GM12892 (cell line): ENCODE measurements around the gene COL4A1.

Experiments used
- DNase-seq: peaks from one replicate; pipeline ENCODE4 v3.0.0; 2011; ENCODE audit not compliant: insufficient read length
- FAIRE-seq: peaks from 2 replicates; lab custom pipeline; 2011; peaks lifted over from hg19 to GRCh38; lab: Jason Lieb, UNC
- POLR2A ChIP-seq: IDR thresholded peaks from 2 replicates; pipeline ENCODE4 v1.6.1; 2011; ENCODE audit warnings: low read depth, low read length, control low read depth
- POLR2AphosphoS5 ChIP-seq: IDR thresholded peaks from 2 replicates; pipeline ENCODE4 v1.6.1; 2011; ENCODE audit warnings: low read depth, low read length, control low read depth
- TAF1 ChIP-seq: IDR thresholded peaks from 2 replicates; pipeline ENCODE4 v1.6.1; 2011; ENCODE audit warnings: low read depth, mild to moderate bottlenecking, control low read depth, low read length, borderline replicate concordance

Gene COL4A1

DNA sequence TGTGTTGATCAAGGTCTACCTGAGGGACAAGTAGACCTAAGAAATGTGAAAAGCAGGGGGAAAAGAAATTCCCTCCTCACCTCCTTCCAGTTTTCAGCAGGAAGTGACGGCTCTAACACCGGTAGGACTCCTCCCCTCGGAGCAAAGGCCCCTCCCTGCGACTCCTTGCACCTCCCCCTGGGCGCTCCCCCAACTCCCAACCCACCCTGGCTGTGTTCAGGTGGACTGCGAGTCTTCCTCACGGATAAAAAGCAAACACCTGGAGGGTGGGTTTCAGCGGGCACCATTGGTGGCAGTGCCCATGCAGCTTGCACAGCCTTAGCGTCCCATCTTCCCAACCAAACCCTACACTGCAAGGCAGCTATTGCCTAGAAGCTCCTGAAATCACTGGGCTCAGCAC, 124.5 kb downstream of the COL4A1 start:
- no peak for DNase-seq
- TF ChIP-seq TAF1 (no peak), POLR2AphosphoS5 (no peak), POLR2A (no peak)
- no peak for FAIRE-seq

DNA sequence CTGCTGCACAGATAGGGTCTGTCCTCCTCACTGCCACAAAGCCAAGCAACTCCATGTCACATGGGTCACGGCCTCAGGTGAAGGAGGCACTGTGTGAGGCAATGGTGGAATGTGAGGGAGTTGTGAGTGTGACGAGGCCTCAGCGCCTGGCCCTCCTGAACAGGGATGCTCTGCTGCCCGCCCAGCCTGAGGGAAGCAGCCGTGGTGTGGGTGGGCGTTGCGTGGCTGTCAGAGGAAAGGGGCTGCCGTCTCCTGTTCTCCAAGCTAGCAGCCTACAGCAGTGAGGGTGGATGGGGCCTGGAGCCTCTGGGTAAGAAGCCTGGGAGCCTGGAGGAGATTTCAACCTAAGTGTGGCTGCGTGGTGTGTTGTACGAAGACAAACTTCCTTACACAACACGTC, 125.0 kb downstream of the COL4A1 start:
- DNase-seq = no peak
- TF ChIP-seq POLR2AphosphoS5 (no peak), POLR2A (no peak), TAF1 (no peak)
- FAIRE-seq = no peak

DNA sequence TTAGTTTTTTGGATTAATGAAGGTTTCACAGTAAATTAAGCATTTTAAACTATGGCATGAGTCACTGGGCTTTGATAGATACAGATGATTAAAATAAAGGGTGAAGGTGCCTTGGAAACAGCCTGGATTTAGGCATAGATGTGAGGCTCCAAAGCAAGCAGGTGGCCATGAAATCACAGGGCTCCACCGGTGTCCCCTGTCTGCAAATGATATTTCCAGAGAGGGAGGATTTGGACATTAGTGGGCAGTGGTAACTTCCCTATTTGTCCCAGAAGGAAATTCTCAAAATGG, 127.2 kb downstream of the COL4A1 start:
- TF ChIP-seq TAF1 = no peak
- no peak for TF ChIP-seq POLR2AphosphoS5
- no peak for TF ChIP-seq POLR2A
- no peak for DNase-seq
- no peak for FAIRE-seq

- FAIRE-seq (no peak), DNase-seq (no peak)
- no peak for TF ChIP-seq POLR2A
- TF ChIP-seq POLR2AphosphoS5 = no peak
- no peak for TF ChIP-seq TAF1
These were observed 127.7 kb downstream of the COL4A1 start for GRCh38 chr13:110179116-110179856.

DNA sequence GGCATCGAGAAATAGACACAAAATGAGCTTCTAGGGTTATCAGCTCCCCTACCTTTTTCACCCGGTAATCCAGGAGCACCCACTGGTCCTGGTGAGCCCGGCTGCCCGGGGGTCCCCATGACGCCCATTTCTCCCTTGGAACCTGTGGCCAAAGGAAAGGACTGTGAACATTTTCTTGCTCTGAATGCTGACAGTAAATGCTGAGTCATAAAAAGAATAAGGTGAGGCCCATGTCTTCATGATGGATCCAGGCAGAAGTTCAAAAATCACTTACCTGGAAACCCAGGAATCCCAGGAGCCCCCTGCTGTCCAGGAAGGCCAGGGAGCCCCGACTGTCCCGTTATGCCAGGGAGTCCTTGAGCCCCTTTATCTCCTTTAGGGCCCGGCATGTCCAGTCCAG, 129.2 kb downstream of the COL4A1 start:
- no peak for TF ChIP-seq POLR2A
- TF ChIP-seq POLR2AphosphoS5 = no peak
- TF ChIP-seq TAF1 = no peak
- no peak for DNase-seq
- no peak for FAIRE-seq

GRCh38 chr13:110176431-110176830, 130.5 kb downstream of the COL4A1 start:
- no peak for DNase-seq
- FAIRE-seq = no peak
- TF ChIP-seq POLR2AphosphoS5 (no peak), TAF1 (no peak), POLR2A (no peak)

DNA sequence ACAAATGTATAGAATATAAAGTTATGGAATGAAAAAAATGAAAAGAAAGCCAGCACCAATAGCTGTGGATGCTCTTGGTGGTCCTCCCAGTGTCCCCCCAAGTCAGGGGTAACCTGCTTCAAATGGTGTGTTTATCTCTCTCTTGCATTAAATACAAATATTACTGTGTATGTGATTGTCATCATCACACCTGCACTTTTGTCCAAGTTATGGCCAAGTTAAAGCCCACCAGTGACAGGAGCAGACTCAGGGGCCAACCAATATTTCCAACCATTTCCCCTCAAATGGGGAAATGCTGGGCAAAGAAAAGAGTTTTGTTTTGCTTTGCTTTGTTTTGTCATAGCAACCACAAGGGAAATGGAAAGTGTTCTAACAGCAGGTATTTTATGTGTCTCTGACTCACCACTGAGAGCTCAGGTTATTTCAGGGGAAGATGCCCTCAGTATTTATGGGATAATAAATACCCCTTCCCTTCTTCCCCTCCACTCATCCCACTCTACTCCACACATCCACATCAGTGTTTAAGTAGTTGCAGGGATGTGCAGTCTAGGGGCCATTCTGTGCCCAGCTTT, 133.6 kb downstream of the COL4A1 start:
- FAIRE-seq = no peak
- TF ChIP-seq POLR2A (no peak), POLR2AphosphoS5 (no peak), TAF1 (no peak)
- DNase-seq = no peak

DNA sequence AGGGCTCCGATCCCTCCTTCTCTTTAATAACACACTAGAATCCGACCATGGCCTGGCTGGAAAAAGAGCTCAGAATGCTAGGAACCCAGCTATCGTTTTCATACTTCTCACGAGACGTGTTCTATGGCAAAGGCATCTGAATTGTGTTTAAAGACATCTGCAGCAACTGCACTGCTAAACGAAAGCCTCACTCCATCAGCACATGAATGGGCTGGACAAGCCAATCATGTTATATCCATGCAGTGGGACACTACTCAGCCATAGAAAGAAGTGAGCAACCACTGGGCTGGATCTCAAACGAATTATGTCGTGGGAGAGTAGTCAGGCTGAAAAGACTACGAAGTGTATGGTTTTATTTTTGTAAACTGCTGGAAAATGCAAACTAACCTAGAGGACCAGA, 136.1 kb downstream of the COL4A1 start:
- TF ChIP-seq POLR2AphosphoS5 (no peak), POLR2A (no peak), TAF1 (no peak)
- DNase-seq (no peak), FAIRE-seq (no peak)

DNA sequence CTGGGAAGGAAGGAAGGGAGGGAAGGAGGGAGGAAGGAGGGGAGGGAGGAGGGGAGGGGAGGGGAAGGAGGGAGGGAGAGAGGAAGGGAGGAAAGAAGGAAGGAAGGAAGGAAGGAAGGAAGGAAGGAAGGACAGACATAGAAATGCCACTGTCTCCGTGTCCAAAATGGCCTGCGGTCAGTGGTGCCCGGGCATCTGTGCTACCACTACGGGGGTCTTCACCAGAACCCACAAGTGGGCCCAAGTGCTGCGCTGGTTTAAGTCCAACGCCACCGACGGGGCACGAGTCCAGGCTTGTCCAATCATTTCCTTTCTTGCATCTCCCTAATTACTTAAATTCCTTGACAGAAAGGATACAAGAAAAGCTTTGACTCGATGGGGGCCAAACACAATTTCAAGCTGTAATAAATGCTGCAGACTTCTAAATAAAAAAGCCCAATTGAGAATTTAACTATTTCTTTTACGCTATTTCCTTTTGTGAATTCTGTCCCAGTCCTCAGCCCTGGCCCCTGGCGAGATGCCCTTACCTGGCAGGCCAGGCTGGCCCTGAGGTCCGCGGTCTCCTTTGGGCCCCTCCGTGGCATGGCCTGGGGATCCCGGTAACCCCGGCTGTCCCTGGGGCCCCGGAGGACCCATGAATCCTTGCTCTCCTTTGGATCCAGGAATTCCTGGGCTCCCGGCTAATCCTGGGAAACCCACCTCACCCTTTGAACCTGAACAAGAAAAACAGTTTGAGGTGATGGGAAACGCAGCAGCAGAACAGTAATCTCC, 136.8 kb downstream of the COL4A1 start:
- DNase-seq = no peak
- TF ChIP-seq POLR2AphosphoS5 (no peak), TAF1 (no peak), POLR2A (no peak)
- FAIRE-seq = no peak

DNA sequence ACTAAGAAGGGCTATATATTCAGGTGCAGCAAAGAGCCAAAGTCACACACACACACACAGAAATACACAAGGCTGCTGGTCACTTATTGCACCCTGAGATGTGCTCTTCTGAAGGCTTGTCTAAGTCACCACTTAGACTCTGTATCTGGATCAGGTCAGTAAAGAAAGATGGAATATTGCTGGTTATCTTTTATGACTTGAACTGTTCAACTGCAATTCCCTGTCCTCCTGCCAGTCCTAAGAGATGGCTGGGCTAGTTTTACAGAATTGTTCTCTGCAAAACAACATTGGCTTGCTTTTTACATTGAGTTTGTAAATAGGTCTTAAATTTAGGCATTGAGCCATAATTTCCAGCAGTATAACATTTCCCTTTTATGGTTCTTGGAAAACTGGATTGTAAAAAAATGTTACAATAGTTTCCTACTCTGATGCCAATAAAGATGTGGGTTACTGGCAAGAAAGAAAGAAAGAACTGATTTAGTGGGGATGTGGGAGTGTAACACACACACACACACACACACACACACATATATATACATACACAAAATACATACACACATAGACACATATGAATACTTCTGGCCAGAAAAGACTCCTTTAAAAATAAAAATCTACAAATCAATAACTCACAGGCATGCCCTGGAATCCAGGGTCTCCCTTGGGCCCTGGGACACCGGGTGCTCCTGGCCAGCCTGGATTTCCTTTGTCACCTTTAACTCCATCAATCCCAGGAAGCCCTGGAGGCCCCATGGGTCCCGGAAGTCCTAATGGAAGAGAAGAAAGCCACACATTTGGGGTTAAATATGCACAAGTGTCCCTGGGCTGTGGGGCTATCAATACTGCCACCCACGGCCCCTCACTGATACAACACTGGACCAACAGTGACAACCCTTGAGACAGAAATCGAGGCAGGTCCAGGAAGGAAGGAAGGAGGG, 137.7 kb downstream of the COL4A1 start:
- TF ChIP-seq POLR2A = no peak
- TF ChIP-seq POLR2AphosphoS5 = no peak
- DNase-seq (no peak), FAIRE-seq (no peak)

GRCh38 chr13:110166598-110166997, 140.4 kb downstream of the COL4A1 start:
- TF ChIP-seq POLR2AphosphoS5 = no peak
- no peak for TF ChIP-seq POLR2A
- no peak for TF ChIP-seq TAF1
- FAIRE-seq (no peak), DNase-seq (no peak)

GRCh38 chr13:110164706-110165105, 142.3 kb downstream of the COL4A1 start:
- no peak for TF ChIP-seq TAF1
- TF ChIP-seq POLR2A = no peak
- no peak for TF ChIP-seq POLR2AphosphoS5
- DNase-seq = no peak
- FAIRE-seq = no peak
